Upper lobe of left lung (tissue), 6 donors: ENCODE measurements around the gene KMT2C. TPM values are rescaled to one million over a fixed set of nuclear protein-coding genes. Genes with fewer than 3 reads are reported as not detected.
"Not testable (repeated sequence)": the region's sequence is repeated elsewhere in the genome, so short reads cannot be mapped to it uniquely, and the experiment has no call there.

ENCODE experiments used
- ATAC-seq, 2 donors: fragments of 200-7000 bp; cut with Tn5 transposase; one replicate each; pipeline ENCODE4 v1.9.1; 2022; ENCODE audit warnings: mild to moderate bottlenecking in 2 of 2, moderate library complexity in 2 of 2; ENCODE audit not compliant: low FRiP score in 2 of 2
- DNase-seq, 2 donors: peaks; one replicate each; pipeline ENCODE4 v3.0.0-alpha.2; 2019 to 2020
- H3K27ac ChIP-seq, 4 donors: fragments of 200-600 bp; sonication (generic); one replicate each; pipeline ENCODE4 v1.5.1; 2016 to 2019
- H3K27me3 ChIP-seq, 4 donors: fragments of 200-600 bp; sonication (generic); one replicate each; pipeline ENCODE4 v1.5.1; 2017 to 2019
- H3K36me3 ChIP-seq, 4 donors: fragments of 200-600 bp; sonication (generic); one replicate each; pipeline ENCODE4 v1.5.1; 2016 to 2019
- H3K4me1 ChIP-seq, 4 donors: fragments of 200-600 bp; sonication (generic); one replicate each; pipeline ENCODE4 v1.5.1; 2018 to 2019
- H3K4me3 ChIP-seq, 4 donors: fragments of 200-600 bp; sonication (generic); one replicate each; pipeline ENCODE4 v1.5.1; 2017 to 2019; ENCODE audit warnings: mild to moderate bottlenecking in 2 of 4, moderate library complexity in 1 of 4
- H3K9me3 ChIP-seq, 4 donors: fragments of 200-600 bp; sonication (generic); one replicate each; pipeline ENCODE4 v1.5.1; 2018 to 2019
- EP300 ChIP-seq, 4 donors: sonication (generic); formaldehyde crosslinking; IDR thresholded peaks; one replicate each; pipeline ENCODE4 v1.5.1; 2017; ENCODE audit warnings: antibody characterized with exemption in 4 of 4, control low read depth in 2 of 4
- POLR2A ChIP-seq, 4 donors: fragments of 450-650 bp; IDR thresholded peaks; one replicate each; pipeline ENCODE4 v1.5.1; 2016 to 2017; ENCODE audit warnings: antibody characterized with exemption in 4 of 4, mild to moderate bottlenecking in 2 of 4
- POLR2AphosphoS5 ChIP-seq, 2 donors: sonication (generic); formaldehyde crosslinking; IDR thresholded peaks; one replicate each; pipeline ENCODE4 v1.5.1; 2017; ENCODE audit warnings: antibody characterized with exemption in 2 of 2
- WGBS, 2 donors: methylation state at CpG; one replicate each; pipeline ENCODE4 v1.1.5; 2017 to 2018; 5-methylcytosine and 5-hydroxymethylcytosine counted together
- total RNA-seq, 6 donors: library from RNA; depleted of rRNA in 4 of 6; stranded (reverse); fragments of >200 nt in 4 of 6; gene quantifications; one replicate each; pipeline versions ENCODE4 v1.1.0 to v1.2.1, GENCODE V29; 2016 to 2021
- TF ChIP-seq, protein P1 (sequence below), 6 experiments: fragments of 450-650 bp in 4 of 6; fragments of 200-600 bp in 2 of 6; sonication (generic) in 2 of 6; IDR thresholded peaks; one replicate each; pipeline ENCODE4 v1.5.1; 2016 to 2019; ENCODE audit warnings: antibody characterized with exemption in 6 of 6
- donor health status: DM: no; HTN: no; CAD: no; lungs with moderate emphysema.
- donor health status: DM: no; HTN: yes; CAD: no; lungs with severe emphysema.

The KMT2C gene
- total RNA-seq, 6 donors from 2014 or later, result 60.5 to 108 (median 85.0) TPM

DNA sequence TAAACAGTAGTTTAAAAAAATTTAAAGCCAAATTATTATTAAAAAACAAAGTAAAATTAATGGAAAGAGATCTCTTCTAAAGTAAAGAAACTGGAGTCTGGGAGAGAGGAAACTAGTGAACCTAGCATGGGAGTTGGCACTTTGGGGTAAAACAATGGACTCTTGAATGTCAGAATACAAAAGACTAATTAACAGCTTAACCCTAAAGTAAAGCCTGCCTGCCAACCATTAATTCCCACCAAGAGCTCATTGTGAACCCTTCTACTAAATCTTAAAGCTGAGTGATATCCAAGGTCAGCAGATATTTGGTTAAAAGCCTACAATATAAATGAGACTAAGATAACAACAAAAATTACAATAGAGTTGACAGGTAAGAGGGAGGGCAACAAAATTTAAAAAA, 36.5 kb downstream of the KMT2C start:
- TF ChIP-seq, protein P1, sequence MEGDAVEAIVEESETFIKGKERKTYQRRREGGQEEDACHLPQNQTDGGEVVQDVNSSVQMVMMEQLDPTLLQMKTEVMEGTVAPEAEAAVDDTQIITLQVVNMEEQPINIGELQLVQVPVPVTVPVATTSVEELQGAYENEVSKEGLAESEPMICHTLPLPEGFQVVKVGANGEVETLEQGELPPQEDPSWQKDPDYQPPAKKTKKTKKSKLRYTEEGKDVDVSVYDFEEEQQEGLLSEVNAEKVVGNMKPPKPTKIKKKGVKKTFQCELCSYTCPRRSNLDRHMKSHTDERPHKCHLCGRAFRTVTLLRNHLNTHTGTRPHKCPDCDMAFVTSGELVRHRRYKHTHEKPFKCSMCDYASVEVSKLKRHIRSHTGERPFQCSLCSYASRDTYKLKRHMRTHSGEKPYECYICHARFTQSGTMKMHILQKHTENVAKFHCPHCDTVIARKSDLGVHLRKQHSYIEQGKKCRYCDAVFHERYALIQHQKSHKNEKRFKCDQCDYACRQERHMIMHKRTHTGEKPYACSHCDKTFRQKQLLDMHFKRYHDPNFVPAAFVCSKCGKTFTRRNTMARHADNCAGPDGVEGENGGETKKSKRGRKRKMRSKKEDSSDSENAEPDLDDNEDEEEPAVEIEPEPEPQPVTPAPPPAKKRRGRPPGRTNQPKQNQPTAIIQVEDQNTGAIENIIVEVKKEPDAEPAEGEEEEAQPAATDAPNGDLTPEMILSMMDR (IDR thresholded peaks at IDR 0.05), result no peak
- TF ChIP-seq POLR2AphosphoS5 (IDR thresholded peaks at IDR 0.05), result no peak
- TF ChIP-seq EP300 (IDR thresholded peaks at IDR 0.05), result no peak
- TF ChIP-seq POLR2A (IDR thresholded peaks at IDR 0.05), result no peak
- DNase-seq (no peak), ATAC-seq (no peak)
- no peak overlapping the region for H3K27ac ChIP-seq
- no peak overlapping the region for H3K4me3 ChIP-seq
- no peaks in the 10 kb centered on the region for H3K36me3 ChIP-seq
- H3K9me3 ChIP-seq, result no peaks in the 10 kb centered on the region
- no peaks in the 10 kb centered on the region for H3K27me3 ChIP-seq
- H3K4me1 ChIP-seq, result peaks cover 0 to 11% (median 5%) of the 10 kb centered on the region in 4 donors

DNA sequence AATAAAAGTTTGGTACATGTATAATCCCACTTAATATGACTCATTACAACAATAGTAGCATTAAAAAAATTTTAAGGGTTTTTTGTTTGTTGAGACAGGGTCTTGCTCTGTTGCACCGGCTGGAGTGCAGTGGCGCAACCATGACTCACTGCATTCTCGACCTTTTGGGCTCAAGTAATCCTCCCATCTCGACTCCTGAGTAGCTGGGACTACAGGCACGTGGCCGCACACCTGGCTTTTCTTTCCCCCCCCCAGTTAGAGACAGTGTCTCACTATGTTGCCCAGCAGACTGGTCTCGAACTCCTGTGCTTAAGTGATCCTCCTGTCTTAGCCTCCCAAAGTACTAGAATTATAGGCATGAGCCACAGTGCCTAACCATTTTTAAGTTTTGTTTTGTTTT, 40.7 kb downstream of the KMT2C start:
- DNase-seq, result peak in 1 of 2 donors; percentile 35
- TF ChIP-seq EP300 (IDR thresholded peaks at IDR 0.05), result no peak
- TF ChIP-seq, protein P1 (IDR thresholded peaks at IDR 0.05), result no peak
- TF ChIP-seq POLR2AphosphoS5 (IDR thresholded peaks at IDR 0.05), result no peak
- no peak for TF ChIP-seq POLR2A (IDR thresholded peaks at IDR 0.05)
- H3K4me1 ChIP-seq, result peaks cover 8 to 32% (median 20%) of the 10 kb centered on the region in 4 donors
- H3K36me3 ChIP-seq, result no peaks in the 10 kb centered on the region
- H3K27me3 ChIP-seq, result no peaks in the 10 kb centered on the region
- H3K4me3 ChIP-seq, result no peak overlapping the region
- ATAC-seq, result no peak
- H3K27ac ChIP-seq, result no peak overlapping the region
- H3K9me3 ChIP-seq, result no peaks in the 10 kb centered on the region
- WGBS, 2 donors, result 82 to 83% methylated on average over 7 of the region's 7 CpGs

DNA sequence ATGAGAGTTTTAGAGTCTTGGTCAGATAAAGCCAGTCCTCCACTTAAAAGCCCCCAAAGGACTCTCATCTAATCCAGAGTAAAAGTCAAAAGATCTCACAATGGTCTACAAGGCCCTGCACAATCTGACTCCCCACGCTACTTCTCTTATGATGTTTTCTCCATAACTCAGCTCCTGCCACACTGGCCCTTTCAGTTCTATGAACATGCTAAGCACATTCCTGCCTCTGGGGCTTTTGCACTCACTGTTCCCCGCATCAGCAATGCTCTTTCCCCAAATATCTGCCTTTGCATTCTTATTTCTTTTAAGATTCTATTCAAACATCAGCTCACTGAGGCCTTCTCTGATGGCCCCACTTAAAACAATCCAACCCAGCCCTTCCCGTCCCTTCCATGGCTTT, 41.6 kb downstream of the KMT2C start:
- H3K27ac ChIP-seq, H3K27me3 ChIP-seq, H3K9me3 ChIP-seq, H3K36me3 ChIP-seq, H3K4me3 ChIP-seq: not testable (repeated sequence)
- peak; percentile 63 to 88 for ATAC-seq
- TF ChIP-seq, protein P1 (IDR thresholded peaks at IDR 0.05), result peak in 4 of 6 experiments; percentile 21 to 46 (median 30)
- peak in 1 of 2 donors; percentile 28 for DNase-seq
- H3K4me1 ChIP-seq, result peaks cover 9 to 32% (median 20%) of the 10 kb centered on the region in 4 donors
- WGBS, 2 donors, result 50 to 53% methylated on average over 3 of the region's 3 CpGs

DNA sequence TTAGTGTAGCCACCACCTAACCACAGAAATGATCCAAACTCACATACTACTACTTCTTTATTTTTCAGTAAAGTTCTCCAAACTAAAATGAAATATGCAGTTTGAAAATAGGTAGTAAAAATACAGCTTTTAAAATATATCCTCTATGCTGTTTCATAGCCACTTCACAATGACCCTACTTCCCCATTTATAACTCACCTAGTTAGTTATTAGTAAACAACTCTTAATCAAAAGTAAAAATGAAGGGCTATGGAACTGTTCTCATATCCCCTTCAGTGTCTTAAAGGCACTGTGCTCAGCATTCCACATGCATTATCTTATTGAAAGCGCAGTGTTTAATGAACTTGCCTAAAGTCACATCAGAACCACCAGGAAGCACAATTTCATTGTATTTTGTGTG, 43.5 kb downstream of the KMT2C start:
- ATAC-seq (no peak), DNase-seq (no peak)
- WGBS, 2 donors, result 95 to 100% methylated on average over 1 of the region's 1 CpG
- H3K9me3 ChIP-seq, result no peaks in the 10 kb centered on the region
- H3K36me3 ChIP-seq, result no peaks in the 10 kb centered on the region
- TF ChIP-seq POLR2AphosphoS5 (IDR thresholded peaks at IDR 0.05) (no peak), EP300 (IDR thresholded peaks at IDR 0.05) (no peak), POLR2A (IDR thresholded peaks at IDR 0.05) (no peak)
- TF ChIP-seq, protein P1 (IDR thresholded peaks at IDR 0.05), result no peak
- no peaks in the 10 kb centered on the region for H3K27me3 ChIP-seq
- no peak overlapping the region for H3K4me3 ChIP-seq
- peaks cover 9 to 32% (median 18%) of the 10 kb centered on the region in 4 donors for H3K4me1 ChIP-seq
- no peak overlapping the region for H3K27ac ChIP-seq

DNA sequence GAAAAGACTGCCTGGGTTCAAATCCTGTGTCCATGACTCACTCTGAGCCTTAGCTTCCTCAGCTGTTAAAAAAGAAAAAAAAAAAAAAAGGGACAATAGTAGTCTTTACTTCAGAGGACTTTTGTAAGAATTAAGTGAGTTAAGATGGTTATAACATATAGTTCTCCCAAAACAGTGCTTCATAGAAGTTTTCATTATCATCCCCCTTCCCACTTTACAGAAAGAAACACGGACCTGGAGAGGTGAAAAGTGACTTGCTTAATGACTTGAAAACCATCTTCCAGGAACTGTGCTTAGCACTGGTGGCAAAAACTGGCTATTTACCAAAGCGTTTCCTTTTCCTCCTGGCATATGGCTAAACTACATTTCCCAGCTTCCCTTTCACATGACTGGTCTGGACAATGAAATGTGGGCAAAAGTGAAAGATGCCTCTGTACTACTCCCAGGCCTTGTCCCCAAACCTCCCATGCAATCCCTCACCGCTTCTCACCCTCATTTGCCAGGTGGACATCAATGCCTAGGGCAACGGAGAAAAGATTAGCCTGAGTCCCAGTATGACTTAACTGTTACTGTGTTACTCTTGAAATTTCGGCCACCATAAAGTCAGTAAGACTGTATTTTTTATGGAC, 49.6 kb downstream of the KMT2C start:
- H3K27ac ChIP-seq, H3K4me3 ChIP-seq, DNase-seq, H3K9me3 ChIP-seq, H3K36me3 ChIP-seq, H3K27me3 ChIP-seq: not testable (repeated sequence)
- WGBS, 2 donors, result 55 to 64% methylated on average over 5 of the region's 5 CpGs
- H3K4me1 ChIP-seq, result peaks cover 0 to 24% (median 22%) of the 10 kb centered on the region in 4 donors
- ATAC-seq, result peak; percentile 60 to 79

DNA sequence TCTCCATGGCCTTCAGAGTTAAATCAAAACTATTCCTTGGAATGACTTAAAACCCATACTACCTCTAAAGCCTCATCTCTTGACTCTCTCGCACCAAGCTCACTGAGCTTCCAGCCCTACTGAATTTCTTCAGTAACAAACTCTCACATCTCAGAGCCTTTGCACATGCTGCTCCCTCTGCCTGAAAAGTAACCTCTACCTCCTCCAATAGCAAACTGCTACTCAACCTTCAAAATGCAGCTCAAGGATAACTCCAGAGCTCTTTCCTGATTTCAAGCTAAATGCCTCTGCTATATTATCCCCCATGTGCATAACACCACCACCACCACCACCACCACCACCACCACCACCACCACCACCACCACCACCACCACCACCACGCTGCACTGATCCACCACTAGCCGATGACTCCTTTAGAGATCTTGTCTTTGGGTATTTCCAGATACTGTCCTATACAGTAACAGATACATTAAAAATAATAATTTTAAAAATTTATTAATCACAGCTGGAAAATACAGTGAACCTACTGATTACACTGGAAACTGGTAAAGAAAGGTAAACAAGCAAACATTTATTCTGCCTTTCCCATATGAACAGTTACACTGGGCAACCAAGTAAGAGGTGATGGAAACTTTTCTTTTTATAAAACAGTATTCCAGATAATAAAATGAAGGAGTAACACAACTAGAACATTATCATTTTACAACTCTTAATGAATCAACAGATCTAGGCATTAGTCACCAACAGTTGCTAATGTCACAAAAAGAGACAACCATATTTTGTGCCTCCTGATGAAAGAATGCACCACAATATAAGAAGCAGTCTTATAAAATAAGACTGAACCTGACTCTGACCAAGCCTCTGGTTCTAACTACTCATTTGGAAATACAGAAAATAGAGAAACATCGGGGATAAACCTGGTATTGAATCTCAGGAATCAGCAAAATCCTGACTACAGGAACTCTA, 51.3 kb downstream of the KMT2C start:
- ATAC-seq, result peak in 1 of 2 donors; percentile 4
- 66 to 68% methylated on average over 4 of the region's 4 CpGs for WGBS, 2 donors

More for the DNA sequence above, 51.3 kb downstream of the KMT2C start:
- H3K27ac ChIP-seq, H3K9me3 ChIP-seq, DNase-seq, H3K36me3 ChIP-seq, H3K27me3 ChIP-seq, H3K4me3 ChIP-seq: not testable (repeated sequence)
- peaks cover 4 to 24% (median 20%) of the 10 kb centered on the region in 4 donors for H3K4me1 ChIP-seq
